Activated T-cell treated with anti-CD3 and anti-CD28 coated beads, Interleukin-2, amount 50 U/mL, for 1 hour (primary cell): ENCODE results near the gene AOAH.
A peak's percentile ranks its signal among the peaks of the same experiment; 100 is the strongest.
"Not testable (repeated sequence)": the region's sequence is repeated elsewhere in the genome, so short reads cannot be mapped to it uniquely, and the experiment has no call there.

Source experiments
- DNase-seq: peaks from one replicate; pipeline ENCODE4 v3.0.0-alpha.2; 2020

The AOAH gene

DNA sequence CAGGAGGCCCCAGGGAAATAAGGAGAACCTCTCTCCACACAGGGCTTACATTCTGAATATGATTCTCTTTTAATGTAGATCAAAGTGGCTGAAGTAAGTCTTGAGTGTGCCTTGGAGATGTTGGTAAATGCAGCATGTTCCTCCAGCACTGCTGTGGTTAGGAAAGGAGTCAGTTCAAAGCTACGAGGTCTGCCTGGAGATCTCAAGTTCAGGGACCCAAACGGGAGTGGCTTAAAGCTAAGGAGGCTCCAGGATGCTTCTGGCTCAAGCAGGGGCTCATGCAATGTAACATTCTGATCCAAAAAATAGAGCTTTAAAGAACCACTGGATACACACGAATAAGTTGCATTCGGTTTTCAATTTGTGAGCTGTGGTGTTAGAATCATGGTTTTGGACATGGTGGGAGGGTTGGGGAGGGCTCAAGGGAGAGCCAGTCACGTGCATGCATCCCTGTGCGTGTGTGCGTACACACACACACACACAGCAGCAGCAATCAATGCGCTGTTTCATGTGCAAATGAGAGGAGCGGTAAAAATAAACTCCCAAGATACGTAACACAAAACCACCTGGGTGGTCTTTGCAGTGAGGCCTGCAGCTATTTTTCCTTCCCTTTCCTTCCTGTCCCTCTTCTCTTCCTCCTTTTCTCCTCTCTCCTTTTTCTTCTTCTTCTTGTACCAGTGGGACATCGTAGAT is 70.5 kb downstream of the AOAH start:
- no peak for DNase-seq

DNA sequence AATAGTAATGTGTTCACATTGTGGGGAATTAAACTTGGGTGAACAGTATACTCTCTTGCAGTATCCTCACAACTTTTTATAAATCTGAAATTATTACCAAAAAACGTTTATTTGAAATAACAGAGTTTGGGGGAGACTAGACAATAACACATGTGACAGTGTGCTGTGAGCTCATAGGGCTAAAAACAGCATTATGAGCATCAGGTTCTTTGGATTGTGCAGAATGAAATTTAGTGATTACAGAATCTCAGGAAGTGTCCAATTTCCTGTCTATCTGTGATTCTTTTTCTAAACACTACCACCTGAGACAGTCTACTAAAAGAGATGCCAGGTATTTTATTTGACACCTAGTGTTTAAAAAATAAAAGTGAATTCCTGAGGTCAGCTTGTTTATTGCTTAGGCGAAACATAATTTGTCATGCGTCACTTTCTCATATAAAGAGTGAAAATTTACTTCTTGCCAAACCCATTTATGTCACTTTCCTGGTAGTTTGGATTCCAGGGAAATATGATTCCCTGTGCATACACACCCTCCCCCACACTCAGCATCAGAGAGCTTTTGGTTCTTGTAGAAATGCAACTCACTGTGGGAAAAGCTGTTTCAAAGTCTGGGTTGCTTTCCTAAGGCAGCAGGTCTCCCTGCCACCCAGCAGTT is 71.2 kb downstream of the AOAH start:
- no peak for DNase-seq

DNA sequence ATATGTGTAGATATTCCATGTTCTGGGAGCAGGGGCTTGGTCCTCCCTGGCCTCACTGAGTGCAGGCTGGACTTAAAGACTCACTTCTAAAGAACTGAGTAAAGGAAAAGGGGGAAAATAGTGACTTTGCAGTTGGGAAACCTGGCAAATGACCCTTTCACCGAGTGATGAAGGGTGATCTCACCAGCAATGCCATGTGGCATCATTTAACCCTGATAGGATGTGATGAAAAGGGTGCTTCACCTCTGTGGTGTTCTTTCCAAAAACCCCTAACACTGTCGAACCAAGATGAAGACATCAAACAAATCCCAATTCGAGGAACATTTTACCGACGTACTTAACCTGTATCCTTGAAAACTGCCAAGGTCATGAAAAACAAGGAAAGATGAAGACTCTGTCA is 71.9 kb downstream of the AOAH start:
- DNase-seq, result no peak

DNA sequence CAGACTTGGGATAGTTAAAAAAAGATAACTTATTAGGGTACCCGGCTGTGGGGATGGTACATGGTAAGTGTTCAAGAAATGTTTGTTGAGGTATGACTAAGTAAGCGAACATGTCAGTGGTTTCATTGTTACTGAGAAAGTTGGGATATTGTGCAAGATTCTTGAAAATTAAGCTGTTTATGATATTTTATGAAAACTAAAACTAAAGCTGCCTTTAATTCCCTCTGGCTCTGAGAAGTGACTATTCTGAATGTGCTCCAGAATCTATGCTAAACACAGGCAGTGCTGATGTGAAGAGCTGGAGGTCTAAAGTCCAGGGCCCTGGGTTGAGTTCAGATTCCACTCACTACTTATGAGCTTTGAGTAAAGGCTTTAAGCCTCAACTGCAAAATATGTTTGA is 72.9 kb downstream of the AOAH start:
- DNase-seq, result no peak

DNA sequence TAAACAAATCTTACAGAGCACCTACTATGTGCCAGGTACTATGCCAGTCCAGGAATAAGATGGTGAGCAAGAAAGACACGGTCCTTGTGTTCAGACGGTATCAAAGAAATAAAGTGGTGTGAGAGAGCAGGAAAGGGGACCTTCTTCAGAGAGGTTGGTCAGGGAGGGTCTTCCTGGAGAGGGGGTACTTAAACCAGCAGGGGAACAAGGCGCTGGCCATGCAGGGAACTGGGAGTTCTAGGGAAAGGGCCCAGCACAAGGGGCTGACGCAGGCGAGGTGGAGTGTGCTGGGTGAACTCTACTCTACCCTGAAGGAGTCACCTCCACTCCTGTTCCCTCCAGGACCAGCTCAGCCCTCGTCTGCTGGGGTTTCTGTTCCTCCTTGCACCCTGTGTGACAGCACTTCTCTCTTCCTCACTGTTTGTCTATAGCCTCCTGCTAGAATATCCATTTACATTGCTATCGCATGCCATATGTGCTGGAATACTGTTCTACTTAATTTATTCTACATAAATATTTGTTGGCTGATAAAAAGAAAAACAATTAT is 73.5 kb downstream of the AOAH start:
- no peak for DNase-seq

DNA sequence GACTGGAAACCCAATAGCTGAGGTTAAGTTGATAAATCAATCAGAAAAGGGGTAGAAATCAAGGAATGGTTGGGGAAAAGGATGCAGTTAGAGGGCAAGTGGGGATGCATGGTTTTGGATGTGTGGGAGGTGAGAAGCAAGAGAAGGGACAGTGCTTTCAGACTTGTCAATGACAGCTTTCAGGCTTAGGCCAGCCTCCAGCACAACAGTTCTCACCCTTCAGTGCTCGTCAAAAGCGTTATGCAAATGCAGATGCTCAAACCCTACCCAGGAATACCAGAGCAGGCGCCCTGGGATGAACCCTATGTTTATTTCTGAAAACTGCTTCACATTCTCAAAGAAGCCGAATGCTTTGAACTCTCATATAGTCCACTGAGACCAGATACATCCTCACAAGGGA is 74.0 kb downstream of the AOAH start:
- DNase-seq, result no peak

DNA sequence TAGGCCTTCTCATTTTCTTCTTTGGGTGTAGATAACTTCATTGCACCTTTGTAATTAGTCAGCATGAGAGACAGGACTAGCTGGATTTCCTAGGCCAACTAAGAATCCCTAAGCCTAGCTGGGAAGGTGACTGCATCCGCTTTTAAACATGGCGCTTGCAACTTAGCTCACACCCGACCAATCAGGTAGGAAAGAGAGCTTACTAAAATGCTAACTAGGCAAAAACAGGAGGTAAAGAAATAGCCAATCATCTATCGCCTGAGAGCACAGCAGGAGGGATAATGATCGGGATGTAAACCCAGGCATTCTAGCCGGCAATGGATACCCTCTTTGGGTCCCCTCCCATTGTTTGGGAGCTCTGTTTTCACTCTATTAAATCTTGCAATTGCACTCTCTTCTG is 75.0 kb downstream of the AOAH start:
- DNase-seq, result not testable (repeated sequence)

DNA sequence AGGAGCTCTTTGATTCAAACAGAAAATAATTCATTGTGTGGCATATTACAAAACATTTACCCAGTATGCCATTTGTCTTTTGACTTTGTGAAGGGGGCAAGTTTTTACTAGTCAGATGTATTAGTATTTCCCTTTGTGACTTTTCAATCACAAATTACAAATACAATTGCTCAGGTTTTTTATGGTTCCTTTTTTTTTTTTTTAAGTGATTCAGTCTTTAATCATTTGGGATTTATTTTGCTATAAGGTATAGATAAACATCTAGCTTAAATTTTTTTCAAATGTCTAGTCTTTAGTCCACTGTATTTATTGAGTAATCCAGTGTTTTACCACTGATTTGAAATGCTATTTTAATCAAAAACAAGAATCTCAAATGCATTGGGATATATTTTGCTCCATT is 75.9 kb downstream of the AOAH start:
- DNase-seq, result no peak

DNA sequence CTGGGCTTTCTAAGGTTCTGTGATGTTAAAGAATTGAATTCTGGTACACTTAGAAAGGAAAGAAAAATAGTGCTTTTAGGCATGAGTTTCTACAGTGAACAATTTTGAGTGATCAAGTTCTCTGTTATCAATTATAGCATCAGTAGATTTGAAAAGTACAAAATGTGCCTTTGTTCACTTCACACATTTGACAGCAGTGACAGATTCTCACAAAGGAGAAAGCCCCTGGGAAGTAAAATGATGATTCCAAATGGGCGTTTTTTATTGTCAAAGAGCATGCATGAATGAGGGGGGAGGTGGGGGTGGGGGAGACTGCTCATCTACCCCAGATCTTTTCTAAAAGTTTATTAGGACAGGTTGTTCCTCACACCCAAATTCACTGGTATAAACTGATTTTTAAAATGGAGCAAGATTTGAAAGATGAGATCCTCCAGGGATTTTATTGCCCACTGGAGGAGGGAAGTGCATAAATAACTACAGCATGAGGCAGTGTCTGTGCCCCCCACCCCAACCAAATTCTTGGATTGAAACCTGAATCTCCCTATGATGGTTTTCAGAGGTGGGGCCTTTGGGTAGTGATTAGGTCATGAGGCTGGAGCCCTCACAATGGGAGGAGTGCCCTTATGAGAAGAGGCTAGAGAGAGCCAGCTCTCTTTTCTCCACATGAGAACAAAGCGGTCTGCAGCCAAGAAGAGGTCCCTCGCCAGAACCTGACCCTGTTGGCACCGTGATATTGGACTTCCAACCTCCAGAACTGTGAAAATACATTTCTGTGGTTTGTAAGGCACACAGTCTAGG is 79.5 kb downstream of the AOAH start:
- no peak for DNase-seq

DNA sequence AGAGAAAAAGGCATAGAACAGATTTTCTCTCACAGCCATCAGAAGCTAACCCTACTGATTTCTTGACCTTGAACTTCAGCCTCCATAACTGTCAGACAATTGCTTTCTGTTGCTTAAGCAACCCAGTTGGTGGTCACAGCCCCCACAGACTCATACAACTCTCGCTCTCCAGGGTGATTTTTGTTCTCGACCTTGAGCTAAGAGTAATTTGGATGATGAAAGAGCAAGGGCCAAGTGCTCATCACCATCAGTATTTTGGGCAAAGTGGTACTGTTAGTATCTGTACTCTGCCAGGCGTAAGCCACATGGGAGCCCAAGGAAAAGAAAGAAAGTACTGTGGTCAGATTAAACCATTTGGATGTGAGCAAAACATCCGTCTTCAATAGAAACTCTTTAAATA is 81.9 kb downstream of the AOAH start:
- DNase-seq, result no peak

DNA sequence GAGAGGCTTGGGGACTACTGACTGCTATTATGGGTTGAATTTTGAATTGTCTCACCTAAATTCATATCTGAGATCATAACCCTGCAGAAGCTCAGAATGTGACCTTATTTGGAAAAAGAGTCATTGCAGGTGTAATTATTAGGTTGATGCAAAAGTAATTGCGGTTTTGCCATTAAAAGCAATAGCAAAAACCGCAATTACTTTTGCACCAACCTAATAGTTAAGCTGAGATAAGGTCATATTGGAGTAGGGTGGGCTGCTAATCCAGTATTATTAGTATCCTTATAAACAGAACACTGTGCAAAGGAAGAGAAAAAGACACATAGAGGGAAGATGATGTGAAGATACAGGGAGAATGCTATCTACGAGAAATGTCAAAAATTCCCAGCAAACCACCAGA is 82.3 kb downstream of the AOAH start:
- no peak for DNase-seq

DNA sequence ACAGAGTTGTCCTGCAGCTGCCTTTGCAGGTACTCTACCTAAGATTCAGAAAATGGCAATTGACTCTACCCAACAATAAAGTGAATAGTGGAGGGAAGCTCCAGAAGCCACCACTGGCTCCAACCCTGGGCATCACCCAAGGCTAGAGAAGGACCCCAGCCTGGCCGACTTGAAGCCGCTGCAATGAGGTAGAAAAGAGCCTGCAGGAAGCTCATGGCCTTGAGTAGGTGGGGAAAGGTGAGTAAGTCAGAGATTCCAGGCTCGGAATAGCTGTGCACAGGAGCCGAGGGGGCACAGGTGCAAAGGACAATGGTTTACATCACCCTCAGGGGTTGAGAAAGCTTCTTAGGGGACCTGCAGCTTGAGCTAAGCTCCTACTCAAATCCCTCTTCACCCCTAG is 83.6 kb downstream of the AOAH start:
- no peak for DNase-seq

DNA sequence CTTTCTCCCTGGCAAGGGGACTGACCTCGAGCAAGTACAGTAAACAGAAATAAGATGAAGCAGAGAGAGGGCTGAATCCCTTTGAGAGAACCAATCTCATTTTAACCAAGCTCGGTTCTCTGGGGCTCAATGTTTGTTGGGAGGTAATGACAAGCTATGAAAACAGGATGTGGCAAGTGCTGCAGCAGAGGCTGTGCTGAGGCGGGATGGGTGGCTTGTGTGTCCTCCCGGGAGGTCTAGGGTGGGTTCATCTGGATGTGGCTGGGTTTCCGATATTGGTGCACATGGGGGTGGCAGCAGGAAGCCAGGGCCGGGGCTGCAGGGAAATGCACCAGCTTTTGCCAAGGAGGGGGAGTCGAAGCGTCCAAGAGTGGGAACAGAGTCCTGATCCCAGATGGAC is 84.5 kb downstream of the AOAH start:
- DNase-seq, result peak; percentile 35

DNA sequence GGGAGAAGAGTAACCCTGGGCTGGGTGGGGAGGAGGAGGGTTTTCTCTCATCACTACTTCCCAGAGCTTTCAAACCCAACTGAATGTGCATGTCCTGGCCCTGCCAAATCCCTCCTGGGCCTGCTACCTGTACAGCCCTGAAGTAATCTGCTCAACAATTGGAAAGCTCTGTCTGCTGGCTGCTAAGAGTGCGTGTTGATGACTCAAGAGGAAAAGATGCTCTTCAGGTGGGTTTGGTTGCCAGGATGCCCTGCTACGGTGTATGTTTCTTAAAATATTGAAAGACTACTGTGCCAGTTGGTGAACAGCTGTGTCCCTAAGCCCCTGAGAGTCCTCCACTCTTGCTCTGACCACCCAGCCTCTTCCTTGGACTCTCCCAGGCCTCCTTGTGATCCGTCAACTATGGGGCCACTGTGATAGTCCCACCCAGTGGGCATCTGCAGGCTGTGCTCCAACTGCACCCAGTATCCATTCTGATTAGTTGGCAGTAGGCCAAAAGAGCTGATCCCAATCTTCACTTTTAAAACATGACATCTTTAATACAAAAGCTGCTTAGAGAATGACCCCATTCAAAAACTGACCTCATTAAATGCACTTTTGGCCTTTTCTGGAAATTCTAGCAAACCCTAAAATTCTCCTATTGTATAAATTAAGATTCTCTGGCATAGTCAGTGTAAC is 85.6 kb downstream of the AOAH start:
- peak; percentile 26 for DNase-seq

DNA sequence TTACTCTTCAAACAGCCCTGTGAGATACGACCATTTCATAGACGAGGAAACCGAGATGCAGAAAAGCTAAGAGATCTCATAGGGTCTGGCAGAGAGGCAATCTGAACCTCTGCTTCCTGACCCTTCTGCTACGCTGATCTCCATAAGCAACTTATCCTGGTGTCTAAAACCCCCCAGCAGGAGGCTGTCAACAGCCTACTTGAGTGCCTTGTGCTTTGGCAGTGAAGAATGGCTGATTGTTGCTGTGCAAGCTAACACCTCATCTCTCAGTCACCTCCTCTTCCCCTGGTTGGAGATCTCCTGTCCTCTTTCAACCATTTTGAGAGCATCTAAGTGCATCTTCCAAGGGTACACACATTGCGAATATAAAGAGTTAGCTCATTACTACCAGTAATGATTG is 86.2 kb downstream of the AOAH start:
- no peak for DNase-seq

DNA sequence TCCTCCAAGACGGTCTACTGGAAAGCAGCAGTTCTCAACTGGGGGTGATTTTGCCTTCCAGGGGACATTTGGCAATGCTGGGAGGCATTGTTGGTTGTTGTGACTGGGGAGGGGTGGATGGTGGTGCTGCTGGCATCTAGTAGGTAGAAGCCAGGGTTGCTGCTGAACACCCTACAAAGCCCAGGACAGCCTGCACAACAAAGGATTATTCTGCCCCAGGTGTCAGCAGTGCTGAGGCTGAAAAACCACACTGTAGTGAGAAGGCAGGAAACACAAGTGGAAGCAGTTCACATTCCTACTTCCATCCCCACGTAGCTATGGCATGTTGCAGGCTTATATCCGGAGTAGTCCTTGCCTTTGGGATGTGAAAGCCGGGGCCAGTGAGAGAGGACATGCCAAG is 86.9 kb downstream of the AOAH start:
- DNase-seq, result no peak

DNA sequence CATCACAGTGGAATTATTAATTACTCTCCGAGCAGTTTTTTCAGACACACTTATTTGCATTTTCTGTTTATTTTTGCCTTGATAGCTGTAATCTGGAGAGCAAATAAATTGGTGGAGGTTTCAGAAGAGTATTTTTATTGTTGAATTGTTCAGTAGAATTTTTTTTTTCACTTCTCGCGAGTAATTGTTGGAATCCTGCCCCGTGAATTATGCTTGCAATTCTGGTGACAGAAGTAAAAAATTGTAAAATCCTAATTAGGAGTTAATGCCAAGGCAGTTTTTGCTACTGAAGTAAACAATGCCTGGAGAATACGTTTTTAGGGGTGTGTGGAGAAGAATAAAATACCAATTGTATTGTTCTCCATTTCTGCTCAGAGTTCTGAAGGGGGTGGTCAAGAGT is 88.2 kb downstream of the AOAH start:
- DNase-seq, result no peak

DNA sequence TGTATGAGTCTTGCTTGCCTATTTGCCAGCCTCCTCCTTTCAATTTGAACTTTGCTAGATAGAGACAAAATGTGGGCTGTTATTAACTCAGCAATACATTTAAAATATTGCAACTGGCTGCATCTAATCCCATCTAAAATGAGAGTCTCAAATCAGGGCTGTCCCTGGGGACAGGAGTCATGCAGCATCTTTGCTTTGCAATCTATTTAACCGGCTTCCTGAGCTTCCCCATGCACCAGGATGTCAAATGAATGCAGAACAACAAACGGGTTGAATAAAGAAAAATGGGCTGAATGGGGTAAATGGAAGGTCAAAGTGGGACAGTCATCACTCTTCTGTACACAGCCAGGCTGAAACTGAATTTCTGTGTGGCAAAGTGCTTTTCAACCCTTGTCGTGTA is 89.2 kb downstream of the AOAH start:
- DNase-seq, result no peak

DNA sequence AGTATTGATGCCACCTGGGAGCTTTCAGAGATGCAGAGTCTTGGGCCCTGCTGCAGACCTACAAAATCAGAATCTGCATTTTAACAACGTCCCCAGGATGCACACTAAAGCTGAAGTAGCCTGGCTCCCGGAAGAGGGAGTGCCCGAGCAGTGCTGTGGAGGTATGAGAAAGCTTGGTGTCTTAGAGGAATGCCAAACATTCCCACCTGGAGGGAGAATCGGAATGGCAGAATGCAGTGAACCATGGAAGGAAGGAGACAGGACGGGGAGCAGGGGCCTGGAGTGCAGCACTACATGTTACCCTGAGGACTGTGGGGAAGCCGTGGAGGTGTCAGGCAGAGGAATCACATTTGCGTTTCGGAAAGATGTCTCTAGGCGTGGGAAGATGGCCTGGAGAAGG is 90.9 kb downstream of the AOAH start:
- no peak for DNase-seq

DNA sequence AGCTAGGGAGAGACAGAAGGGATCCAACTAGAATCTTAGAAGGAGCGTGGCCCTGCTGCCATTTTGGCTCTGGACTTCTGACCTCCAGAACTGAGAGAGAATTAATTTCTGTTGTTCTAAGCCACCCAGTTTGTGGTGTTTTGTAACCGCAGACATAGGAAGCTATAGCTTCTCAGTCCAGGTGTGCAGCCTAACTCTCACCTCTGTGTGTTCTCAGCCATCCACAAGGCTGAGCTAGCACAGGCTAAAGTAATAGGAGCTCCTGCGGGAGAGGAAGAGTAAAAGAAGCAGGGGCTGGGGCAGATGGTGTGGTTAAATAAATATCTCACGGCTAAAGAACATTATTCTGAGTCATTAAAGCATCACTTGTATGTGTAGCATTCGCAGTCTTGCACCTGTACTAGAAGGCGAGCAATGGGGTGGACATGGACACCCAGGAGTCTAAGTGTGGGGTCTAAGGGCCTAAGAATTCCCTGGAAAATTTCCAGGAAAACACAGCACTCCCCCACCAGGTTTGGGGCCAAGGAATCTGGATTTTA is 94.1 kb downstream of the AOAH start:
- DNase-seq, result no peak

DNA sequence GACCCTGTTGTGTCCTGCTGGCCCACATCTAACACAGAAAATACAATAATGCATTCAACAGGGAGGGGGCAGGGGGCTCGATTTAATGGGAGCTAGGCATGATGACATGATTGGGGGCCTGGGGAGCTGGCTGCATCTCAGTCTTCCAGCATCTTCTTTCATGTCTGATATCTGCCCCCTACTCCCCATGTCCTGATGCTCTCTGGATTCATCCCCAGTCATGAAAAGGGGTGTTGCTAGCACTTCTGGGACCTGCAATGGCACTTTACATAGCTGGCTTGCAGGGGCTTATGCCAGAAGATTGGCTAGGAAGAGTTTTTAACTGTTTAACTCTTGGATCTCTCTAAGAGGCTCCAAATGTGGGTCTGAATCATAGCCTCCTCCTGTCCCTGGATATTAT is 94.9 kb downstream of the AOAH start:
- DNase-seq, result no peak

DNA sequence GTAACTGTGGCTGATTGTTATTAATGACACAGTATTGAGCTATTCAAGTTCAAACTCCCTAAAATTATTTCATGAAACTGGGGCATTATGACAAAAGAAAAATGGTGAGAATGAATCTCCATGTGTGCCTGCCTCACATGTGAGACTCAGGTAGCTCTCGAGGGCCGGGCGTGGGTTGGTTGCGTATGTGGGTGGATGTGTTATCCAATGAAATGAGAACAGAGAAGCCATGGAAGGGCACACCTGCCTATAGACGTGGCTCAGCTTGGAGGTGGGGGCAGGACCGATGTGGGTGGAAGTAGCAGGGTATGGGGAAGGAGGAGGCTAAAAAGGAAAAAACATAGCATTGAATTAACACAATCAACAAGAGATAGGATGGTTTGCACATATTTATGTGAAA is 96.5 kb downstream of the AOAH start:
- DNase-seq, result no peak

DNA sequence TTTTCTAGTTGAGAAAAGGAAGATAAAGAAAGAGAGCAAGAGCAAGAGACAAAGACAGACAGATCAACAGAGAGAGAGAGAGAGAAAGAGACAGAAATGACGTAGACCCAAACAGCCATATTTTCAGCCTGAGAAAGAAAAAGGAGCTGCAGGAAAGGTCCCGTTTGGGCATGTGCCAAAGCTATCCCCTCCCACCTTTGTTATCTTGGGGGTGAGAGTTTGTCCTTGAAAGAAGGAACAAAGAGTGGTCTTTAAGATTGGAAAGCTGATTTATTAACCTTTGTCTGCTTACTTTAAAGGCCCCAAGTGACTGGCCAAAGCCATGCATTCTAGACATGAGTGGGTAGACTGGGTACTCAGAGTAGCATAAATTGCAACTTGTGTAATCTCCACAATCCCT is 98.2 kb downstream of the AOAH start:
- no peak for DNase-seq
